HPDE6-E6E7 (cell line): ENCODE results near the gene DCPS.
"Not testable (repeated sequence)": the region's sequence is repeated elsewhere in the genome, so short reads cannot be mapped to it uniquely, and the experiment has no call there.

Experiments
- DNase-seq: peaks from one replicate; pipeline ENCODE4 v3.0.0; 2011; ENCODE audit warnings: missing footprints; ENCODE audit errors: extremely low spot score

The DCPS gene

DNA sequence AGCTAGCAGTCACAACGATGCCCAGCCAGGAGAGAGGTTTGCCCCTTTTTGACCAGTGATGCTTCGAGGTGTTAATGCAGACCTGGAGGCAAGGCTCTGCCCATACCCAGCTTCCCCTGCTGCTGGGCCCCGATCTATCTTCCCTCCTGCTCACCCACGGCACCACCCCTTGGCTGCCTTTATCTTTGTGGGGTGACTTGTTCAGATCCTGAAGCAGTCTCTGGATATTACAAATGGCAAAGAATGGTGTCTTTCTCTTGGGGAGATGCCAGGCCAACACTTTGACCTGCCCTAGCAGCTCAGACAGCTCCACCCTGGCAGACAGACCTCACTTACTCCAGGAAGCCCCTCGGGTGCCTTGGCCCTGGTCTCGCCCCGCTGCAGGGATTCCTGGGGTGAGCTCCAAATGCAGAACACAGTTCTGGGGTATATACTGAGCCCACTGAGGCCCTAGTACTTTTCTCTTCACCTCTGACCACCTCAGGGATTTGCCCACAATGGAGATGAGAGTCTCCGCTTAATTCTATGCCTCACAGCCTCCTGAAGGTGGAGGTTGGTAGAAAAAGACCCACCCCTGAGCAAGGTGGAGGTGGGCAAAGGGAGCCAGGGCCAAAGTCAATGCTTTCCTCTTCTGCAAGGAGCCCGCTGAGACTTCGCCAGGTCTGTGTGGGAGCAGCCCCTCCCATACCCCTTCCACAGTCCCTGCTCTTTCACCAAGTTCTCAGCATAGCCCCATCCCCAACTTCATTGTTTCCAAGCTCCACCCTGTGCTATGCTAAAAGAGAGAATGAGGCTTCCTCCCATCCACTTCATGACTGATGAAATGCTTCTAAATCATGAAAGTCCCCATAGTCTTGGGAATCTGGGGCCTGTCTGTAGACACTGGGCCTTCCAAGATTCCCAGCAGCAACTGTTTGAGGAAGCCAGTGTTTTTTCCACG lies 40.6 kb downstream of the DCPS start:
- DNase-seq: no peak

- no peak for DNase-seq
Measured at GRCh38 chr11:126345283-126345682, 41.4 kb downstream of the DCPS start.

GRCh38 chr11:126345759-126346585 lies 42.1 kb downstream of the DCPS start:
- peak; percentile 75 for DNase-seq

GRCh38 chr11:126346586-126346940 lies 42.7 kb downstream of the DCPS start:
- DNase-seq: no peak

DNA sequence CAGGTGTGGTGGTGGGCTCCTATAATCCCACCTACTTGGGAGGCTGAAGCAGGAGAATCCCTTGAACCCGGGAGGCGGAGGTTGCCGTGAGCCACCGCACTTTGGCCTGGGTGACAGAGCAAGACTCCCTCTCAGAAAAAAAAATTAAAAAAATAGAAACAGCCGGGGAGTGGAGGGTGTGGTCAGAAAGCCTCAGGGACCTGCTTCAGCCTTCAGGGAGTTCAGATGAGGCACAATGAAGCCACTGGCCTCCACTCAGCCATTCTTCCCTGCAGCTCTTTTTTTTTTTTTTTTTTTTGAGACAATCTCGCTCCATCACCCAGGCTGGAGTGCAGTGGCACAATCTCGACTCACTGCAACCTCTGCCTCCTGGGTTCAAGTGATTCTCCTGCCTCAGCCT lies 43.1 kb downstream of the DCPS start:
- DNase-seq: not testable (repeated sequence)

DNA sequence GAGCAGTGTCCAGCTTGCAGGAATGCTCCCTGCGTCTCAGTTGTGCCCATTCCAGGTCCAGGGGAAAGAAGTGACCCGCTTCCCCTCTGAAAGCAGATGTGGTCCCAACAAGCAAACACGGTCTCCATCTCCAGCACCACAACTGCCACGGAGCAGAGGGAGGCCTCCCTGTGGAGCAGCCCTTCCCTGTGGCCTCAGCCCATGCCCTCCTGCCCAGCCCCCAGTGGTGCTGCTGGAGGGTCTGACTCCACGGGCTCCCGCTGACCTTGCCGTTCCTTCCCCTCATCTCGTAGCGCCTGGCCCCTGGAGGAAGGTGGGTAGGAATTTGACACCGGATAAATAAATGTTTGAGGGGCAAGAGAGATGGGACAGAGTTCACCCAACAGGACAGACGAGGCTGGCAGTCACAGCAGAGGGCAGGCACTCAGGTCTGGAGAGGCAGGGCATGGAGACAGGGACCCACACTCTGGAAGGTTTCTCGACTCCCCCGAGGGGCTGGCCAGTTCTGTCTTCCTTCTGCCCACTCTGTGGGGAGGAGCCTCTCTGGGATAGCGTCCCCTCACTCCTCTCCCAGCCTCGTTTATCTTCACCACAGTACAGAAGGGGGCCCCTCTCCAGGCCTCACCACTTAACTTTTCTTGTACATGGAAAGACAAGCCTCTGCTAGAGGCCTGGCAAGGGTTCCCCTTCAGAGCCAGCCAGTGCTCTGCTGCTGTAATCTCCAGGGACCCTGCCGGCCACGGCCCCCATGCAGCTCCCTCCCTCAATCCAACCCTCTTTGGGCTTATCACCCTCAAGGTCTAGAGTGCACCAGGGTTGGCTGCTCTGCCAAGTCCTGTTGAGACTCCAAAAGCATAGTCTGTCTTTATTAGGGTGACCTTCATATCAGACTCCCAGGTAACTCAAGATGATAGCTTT lies 44.1 kb downstream of the DCPS start:
- DNase-seq: no peak

GRCh38 chr11:126348806-126349582 lies 45.1 kb downstream of the DCPS start:
- DNase-seq: no peak

DNA sequence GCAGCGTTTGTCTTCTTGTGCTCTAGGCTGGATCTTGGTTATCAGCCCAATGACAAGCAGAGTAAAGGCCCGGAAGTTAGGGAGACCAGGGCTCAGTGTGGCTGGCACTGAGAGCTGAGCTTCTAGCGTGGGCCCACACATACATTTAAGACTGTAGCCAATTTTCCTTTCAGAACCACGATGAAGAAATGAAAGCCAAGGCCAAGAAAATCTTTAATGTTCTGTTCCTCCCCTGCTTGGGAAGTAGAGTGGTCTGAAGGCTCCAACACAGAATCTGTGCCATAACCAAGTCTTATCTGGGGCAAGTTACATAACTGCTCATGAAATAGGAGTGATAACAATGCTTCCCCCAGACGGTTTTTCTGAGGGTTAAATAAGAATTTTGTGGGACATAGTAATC lies 47.0 kb downstream of the DCPS start:
- no peak for DNase-seq

- no peak for DNase-seq
Measured at GRCh38 chr11:126352163-126352562, 48.3 kb downstream of the DCPS start.

DNA sequence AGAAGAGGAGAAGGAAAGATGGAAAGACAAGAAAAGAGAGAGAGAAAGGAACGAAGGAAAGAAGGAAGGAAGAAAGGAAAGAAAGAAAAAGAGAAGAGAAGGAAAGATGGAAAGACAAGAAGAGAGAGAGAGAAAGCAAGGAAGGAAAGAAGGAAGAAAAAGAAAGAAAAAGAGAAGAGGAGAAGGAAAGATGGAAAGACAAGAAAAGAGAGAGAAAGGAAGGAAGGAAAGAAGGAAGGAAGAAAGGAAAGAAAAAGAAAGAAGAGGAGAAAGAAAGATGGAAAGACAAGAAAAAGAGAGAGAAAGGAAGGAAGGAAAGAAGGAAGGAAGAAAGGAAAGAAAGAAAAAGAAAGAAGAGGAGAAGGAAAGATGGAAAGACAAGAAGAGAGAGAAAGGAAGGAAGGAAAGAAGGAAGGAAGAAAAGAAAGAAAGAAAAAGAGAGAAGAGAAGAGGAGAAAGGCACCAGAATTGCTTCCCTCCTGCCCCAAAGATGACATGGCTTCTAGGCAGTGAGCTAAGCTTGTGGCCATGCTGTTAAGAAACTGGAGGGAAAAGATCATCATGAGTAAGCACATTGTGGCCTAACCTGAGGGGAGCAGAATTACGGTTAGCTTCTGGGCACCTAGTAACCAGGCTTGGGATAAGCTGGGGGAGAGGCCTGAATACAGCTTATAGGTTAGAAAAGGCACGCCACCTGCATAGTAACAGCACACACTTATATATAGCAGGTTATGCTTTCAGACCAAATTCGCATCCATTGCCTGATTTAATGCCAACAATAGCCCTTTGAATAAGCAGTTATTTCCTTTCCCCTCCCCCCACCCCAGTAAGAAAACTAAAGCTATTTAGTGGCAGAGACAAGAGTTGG lies 49.3 kb downstream of the DCPS start:
- DNase-seq: peak; percentile 66

- DNase-seq: no peak
Measured at GRCh38 chr11:126354631-126355323, 50.9 kb downstream of the DCPS start.

DNA sequence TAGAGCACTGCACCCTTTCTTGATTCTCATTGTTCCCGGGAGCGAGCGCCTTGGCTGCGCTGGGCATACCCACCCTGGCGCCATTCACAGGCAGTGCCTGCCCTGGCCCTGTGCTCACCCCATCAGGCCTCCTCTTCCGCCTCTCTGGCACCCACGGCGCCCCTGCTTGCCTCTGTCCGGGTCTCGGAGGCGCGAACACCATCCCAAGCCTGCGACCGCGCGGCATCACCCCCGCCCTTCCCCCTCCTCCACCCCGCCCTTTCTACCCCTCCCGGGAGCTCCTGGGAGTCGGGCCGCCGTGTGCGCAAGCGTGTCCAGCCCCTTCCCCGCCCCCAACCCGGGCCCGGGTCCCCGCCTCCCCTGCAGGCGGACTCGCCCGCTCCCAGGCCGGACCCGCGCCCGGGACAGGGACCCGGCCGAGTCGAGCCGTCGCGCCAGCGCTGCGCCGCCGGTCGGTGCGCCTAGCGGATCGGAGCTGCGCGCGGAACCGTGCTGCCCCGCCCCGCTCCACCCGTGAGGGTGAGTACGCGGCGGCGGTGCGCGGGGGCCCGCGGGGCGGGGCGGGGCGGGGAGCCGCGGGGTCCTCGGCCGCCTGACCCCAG lies 51.6 kb downstream of the DCPS start, which contains the start of gene ST3GAL4:
Gene ST3GAL4, plus strand, starts transcription at position 363 of the 602 bp plus-strand sequence. CDS start 50,470 bp downstream, outside the sequence.
- no peak for DNase-seq

- no peak for DNase-seq
Measured at GRCh38 chr11:126355926-126356897, 52.4 kb downstream of the DCPS start.

- no peak for DNase-seq
Measured at GRCh38 chr11:126357055-126357962, 53.4 kb downstream of the DCPS start.

DNA sequence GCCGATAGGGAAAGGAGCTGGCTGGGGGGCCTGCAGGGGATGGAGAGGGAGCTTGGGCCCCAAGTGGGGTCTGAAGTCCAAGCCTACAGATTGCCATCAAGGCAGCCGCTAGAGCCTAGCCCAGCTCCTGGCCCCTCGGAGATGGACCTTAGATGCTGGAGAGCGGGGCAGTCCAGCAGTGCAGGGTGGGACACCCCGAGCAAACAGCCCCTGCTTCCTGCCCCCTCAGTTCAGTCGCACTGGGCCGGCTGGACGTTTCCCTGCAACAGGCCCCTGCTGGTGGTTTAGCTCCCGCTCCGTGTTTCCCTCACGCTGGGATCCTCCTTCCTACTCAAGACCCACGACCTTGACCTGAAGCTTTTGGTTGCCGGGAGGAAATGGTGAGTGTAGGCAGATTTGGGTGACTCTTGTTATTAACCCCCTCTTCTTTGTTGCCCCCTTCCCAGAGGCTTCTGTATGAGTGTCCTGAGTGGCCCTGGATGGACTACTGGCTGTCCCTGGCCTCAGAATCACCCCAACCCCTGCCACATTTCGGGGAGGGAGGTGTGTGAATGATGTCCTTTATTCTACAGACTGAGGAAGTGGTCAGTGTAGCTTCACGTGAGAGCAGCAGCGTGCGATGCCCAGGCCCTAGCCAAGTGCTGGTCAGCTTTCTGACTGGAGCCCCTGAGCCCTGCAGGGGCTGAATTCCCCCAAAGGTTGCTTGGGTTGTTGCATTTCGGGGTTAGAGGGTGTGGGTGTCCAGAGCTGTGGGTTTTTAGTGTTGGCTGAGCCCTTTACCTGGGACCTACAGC lies 54.3 kb downstream of the DCPS start:
- no peak for DNase-seq

DNA sequence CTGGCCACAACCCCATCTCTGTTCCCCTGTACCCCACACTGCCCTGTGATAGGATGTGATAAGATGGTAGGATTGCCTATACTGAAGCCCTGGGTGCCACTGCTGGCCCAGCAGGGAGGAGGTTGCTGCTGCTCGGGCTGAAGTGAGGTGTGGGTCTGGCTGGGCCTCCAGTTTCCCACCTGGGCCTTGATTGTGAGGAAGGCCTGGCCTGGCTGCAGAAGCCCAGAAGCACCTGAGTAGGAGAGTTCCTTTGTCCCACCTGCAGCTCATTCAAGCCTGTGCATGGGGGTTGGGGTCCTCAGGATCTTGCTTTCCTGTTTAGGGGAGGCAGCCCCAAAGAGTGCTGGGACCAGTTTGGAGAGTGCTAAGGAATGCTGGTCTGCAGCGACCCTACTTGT lies 54.9 kb downstream of the DCPS start:
- no peak for DNase-seq
